Body of pancreas (tissue), 4 donors: Measurements from ENCODE around the gene KRABD2.
A peak's percentile ranks its signal among the peaks of the same experiment; 100 is the strongest.

ENCODE experiments used
- ATAC-seq: fragments of 150-250 bp; one replicate; pipeline ENCODE4 v1.9.1; 2016
- DNase-seq, 4 donors: peaks; one replicate each; pipeline ENCODE4 v3.0.0-alpha.2; 2019
- H3K27ac ChIP-seq, 4 donors: fragments of 200-600 bp; sonication (generic); 1 replicate in 3 of 4; 2 replicates in 1 of 4; pipeline versions ENCODE4 v1.5.1 to v1.6.1; 2016 to 2019; ENCODE audit warnings: mild to moderate bottlenecking in 1 of 4, mixed read lengths in 1 of 4, moderate library complexity in 1 of 4
- H3K27me3 ChIP-seq, 2 donors: fragments of 200-600 bp; sonication (generic); one replicate each; pipeline ENCODE4 v1.6.0; 2016; ENCODE audit warnings: mild to moderate bottlenecking in 1 of 2
- H3K36me3 ChIP-seq, 2 donors: fragments of 200-600 bp; sonication (generic); replicated peaks in 1 of 2; 2 replicates each; pipeline ENCODE4 v1.5.1; 2016; ENCODE audit warnings: low read depth in 2 of 2; ENCODE audit not compliant: insufficient read depth in 1 of 2
- H3K4me1 ChIP-seq: fragments of 200-600 bp; sonication (generic); one replicate; pipeline ENCODE4 v1.6.0; 2016
- H3K4me3 ChIP-seq, 2 donors: fragments of 200-600 bp; sonication (generic); 1 replicate in 1 of 2; 2 replicates in 1 of 2; pipeline ENCODE4 v1.5.1; 2016 to 2019
- H3K9me3 ChIP-seq, 3 donors: fragments of 200-600 bp; sonication (generic); 1 replicate in 2 of 3; 2 replicates in 1 of 3; pipeline ENCODE4 v1.5.1; 2016
- CTCF ChIP-seq, 7 experiments: fragments of 450-650 bp in 4 of 7; fragments of 200-600 bp in 3 of 7; sonication (generic) in 3 of 7; IDR thresholded peaks; one replicate each; pipeline ENCODE4 v1.5.1; 2016 to 2019; ENCODE audit warnings: antibody characterized with exemption in 7 of 7
- POLR2A ChIP-seq, 3 donors: fragments of 450-650 bp; IDR thresholded peaks; one replicate each; pipeline ENCODE4 v1.6.1; 2016; ENCODE audit warnings: antibody characterized with exemption in 3 of 3, mild to moderate bottlenecking in 2 of 3
- WGBS, 2 donors: methylation state at CpG; one replicate each; pipeline ENCODE4 v1.1.5; 2017; 5-methylcytosine and 5-hydroxymethylcytosine counted together
- intact Hi-C: fragments of 100-400 bp; cut with DNase I; formaldehyde crosslinking; loops from one replicate; pipeline ENCODE4 v1.15.1; 2023

The KRABD2 gene

GRCh38 chr17:8410883-8411238, 34.4 kb upstream of the KRABD2 start:
- ATAC-seq (no peak), DNase-seq (no peak)
- intact Hi-C loops: no loop called here
- Histone ChIP-seq H3K27ac (no peak overlapping the region), H3K4me1 (peaks cover 7% of the 10 kb centered on the region), H3K27me3 (no peaks in the 10 kb centered on the region), H3K36me3 (no peaks in the 10 kb centered on the region), H3K4me3 (no peak overlapping the region), H3K9me3 (no peaks in the 10 kb centered on the region)
- TF ChIP-seq CTCF (IDR thresholded peaks at IDR 0.05): no peak
- no peak for TF ChIP-seq POLR2A (IDR thresholded peaks at IDR 0.05)
- WGBS, 2 donors: 28 to 54% methylated on average over 1 of the region's 1 CpG

GRCh38 chr17:8409966-8410882, 33.7 kb upstream of the KRABD2 start:
- WGBS, 2 donors: 19 to 21% methylated on average over 18 to 19 of the region's 19 CpGs
- no peak overlapping the region for H3K27ac ChIP-seq

GRCh38 chr17:8408371-8408770, 31.9 kb upstream of the KRABD2 start:
- no peaks in the 10 kb centered on the region for H3K36me3 ChIP-seq
- H3K4me1 ChIP-seq: peaks cover 7% of the 10 kb centered on the region
- H3K27me3 ChIP-seq: no peaks in the 10 kb centered on the region
- no peak for TF ChIP-seq POLR2A (IDR thresholded peaks at IDR 0.05)
- TF ChIP-seq CTCF (IDR thresholded peaks at IDR 0.05): no peak
- DNase-seq: no peak
- no peaks in the 10 kb centered on the region for H3K9me3 ChIP-seq
- no peak for ATAC-seq
- no peak overlapping the region for H3K27ac ChIP-seq
- 69 to 76% methylated on average over 14 of the region's 14 CpGs for WGBS, 2 donors
- no peak overlapping the region for H3K4me3 ChIP-seq
- intact Hi-C loops: no loop called here

More at GRCh38 chr17:8409966-8410882, 33.7 kb upstream of the KRABD2 start:
- no peaks in the 10 kb centered on the region for H3K9me3 ChIP-seq
- H3K4me1 ChIP-seq: peaks cover 7% of the 10 kb centered on the region
- H3K27me3 ChIP-seq: no peaks in the 10 kb centered on the region
- intact Hi-C loops: no loop called here
- no peak overlapping the region for H3K4me3 ChIP-seq
- TF ChIP-seq POLR2A (IDR thresholded peaks at IDR 0.05): no peak
- peak; percentile 77 to 91 (median 85) for TF ChIP-seq CTCF (IDR thresholded peaks at IDR 0.05)
- no peaks in the 10 kb centered on the region for H3K36me3 ChIP-seq
- DNase-seq (peak; percentile 91), ATAC-seq (peak; percentile 97)

- no peak for DNase-seq
- no peak for ATAC-seq
- intact Hi-C loops: loop anchor here (2.0 kb wide), 1 partner anchor 337 kb away; no protein-coding TSS in a partner anchor
- H3K36me3 ChIP-seq: no peaks in the 10 kb centered on the region
- no peak overlapping the region for H3K4me3 ChIP-seq
- no peaks in the 10 kb centered on the region for H3K9me3 ChIP-seq
- peaks cover 7% of the 10 kb centered on the region for H3K4me1 ChIP-seq
- no peak for TF ChIP-seq POLR2A (IDR thresholded peaks at IDR 0.05)
- 48 to 57% methylated on average over 2 of the region's 2 CpGs for WGBS, 2 donors
- H3K27me3 ChIP-seq: no peaks in the 10 kb centered on the region
- no peak overlapping the region for H3K27ac ChIP-seq
Observed at GRCh38 chr17:8406174-8406573, 29.7 kb upstream of the KRABD2 start.

- DNase-seq (no peak), ATAC-seq (no peak)
- H3K4me3 ChIP-seq: no peak overlapping the region
- H3K27ac ChIP-seq: no peak overlapping the region
- no peaks in the 10 kb centered on the region for H3K9me3 ChIP-seq
- intact Hi-C loops: loop anchor here (2.0 kb wide), 1 partner anchor 337 kb away; no protein-coding TSS in a partner anchor
- H3K27me3 ChIP-seq: no peaks in the 10 kb centered on the region
- H3K36me3 ChIP-seq: no peaks in the 10 kb centered on the region
- WGBS, 2 donors: 85 to 94% methylated on average over 3 to 11 of the region's 11 CpGs
- H3K4me1 ChIP-seq: peaks cover 6% of the 10 kb centered on the region
- TF ChIP-seq CTCF (IDR thresholded peaks at IDR 0.05) (no peak), POLR2A (IDR thresholded peaks at IDR 0.05) (no peak)
Observed at GRCh38 chr17:8405499-8406016, 29.1 kb upstream of the KRABD2 start.
